ENCODE data around the gene LKAAEAR1. TPM values are rescaled to one million over a fixed set of nuclear protein-coding genes. Genes with fewer than 3 reads are reported as not detected.

LKAAEAR1 gene
- total and polyA plus RNA-seq, 2 of the 13 experiments (the other 11 are each of a cell fraction or from before 2014, with no cell fraction given), result not detected

GRCh38 chr20:64044484-64045247 is 39.5 kb downstream of the LKAAEAR1 start (continued):
- TF ChIP-seq ZSCAN20 (CRISPR knock-in tag; IDR thresholded peaks at IDR 0.05; ENCODE audit: borderline replicate concordance) (no peak), ZNF761 (CRISPR knock-in tag; conservative IDR thresholded peaks at IDR 0.05) (no peak), CSRNP2 (CRISPR knock-in tag; conservative IDR thresholded peaks at IDR 0.05; ENCODE audit: low read depth) (no peak), ZNF230 (CRISPR knock-in tag; IDR thresholded peaks at IDR 0.05) (no peak), GLMP (CRISPR knock-in tag; IDR thresholded peaks at IDR 0.05; ENCODE audit: borderline replicate concordance) (no peak), USF2 (IDR thresholded peaks at IDR 0.05; ENCODE audit: low read depth, low read length) (no peak), USF2 (CRISPR knock-in tag; IDR thresholded peaks at IDR 0.05; ENCODE audit: borderline replicate concordance) (no peak), TRIM22 (IDR thresholded peaks at IDR 0.05) (no peak), TCF12 (IDR thresholded peaks at IDR 0.05) (no peak), TCF12 (CRISPR knock-in tag; IDR thresholded peaks at IDR 0.05) (no peak), ZNF367 (CRISPR knock-in tag; IDR thresholded peaks at IDR 0.05; ENCODE audit: borderline replicate concordance) (no peak), ZBTB21 (CRISPR knock-in tag; IDR thresholded peaks at IDR 0.05) (no peak), THRA (CRISPR knock-in tag; IDR thresholded peaks at IDR 0.05; ENCODE audit: borderline replicate concordance) (no peak), THAP9 (CRISPR knock-in tag; IDR thresholded peaks at IDR 0.05; ENCODE audit: borderline replicate concordance) (no peak), MAF1 (CRISPR knock-in tag; IDR thresholded peaks at IDR 0.05; ENCODE audit: borderline replicate concordance) (no peak), GABPB1 (CRISPR knock-in tag; IDR thresholded peaks at IDR 0.05) (0 out of 2 replicates have a peak, but pooled peaks have one; percentile 11), REL (CRISPR knock-in tag; conservative IDR thresholded peaks at IDR 0.05) (no peak), PRMT3 (CRISPR knock-in tag; IDR thresholded peaks at IDR 0.05; ENCODE audit: borderline replicate concordance, low read depth) (no peak)

All from HepG2 (cell line).